SK-N-SH treated with all-trans-retinoic acid at 6 μM for 48 hours (cell line): ENCODE measurements around the gene MAPK6.

Experiments used
- ATAC-seq: fragments of 200-7000 bp; cut with Tn5 transposase; 3 replicates; pipeline ENCODE4 v1.9.1; 2020; ENCODE audit warnings: mild to moderate bottlenecking, moderate library complexity
- ARNTL ChIP-seq: fragments of 450-650 bp; formaldehyde crosslinking; IDR thresholded peaks from 2 replicates; pipeline ENCODE4 v1.5.0; 2020; ENCODE audit warnings: low read depth, mild to moderate bottlenecking, moderate library complexity, borderline replicate concordance
- BACH2 ChIP-seq: fragments of 250-450 bp; sonication (Bioruptor Pico); IDR thresholded peaks from 2 replicates; pipeline ENCODE4 v1.9.0; 2021; ENCODE audit warnings: mild to moderate bottlenecking, borderline replicate concordance
- CREB5 ChIP-seq: fragments of 250-450 bp; sonication (Bioruptor Pico); IDR thresholded peaks from 2 replicates; pipeline ENCODE4 v1.5.1; 2020; ENCODE audit warnings: low read depth, mild to moderate bottlenecking, moderate library complexity
- CSDC2 ChIP-seq: fragments of 250-450 bp; sonication (Bioruptor Pico); IDR thresholded peaks from 2 replicates; pipeline ENCODE4 v1.5.0; 2020; ENCODE audit warnings: mild to moderate bottlenecking, moderate library complexity
- ESRRG ChIP-seq: fragments of 250-450 bp; sonication (Bioruptor Pico); IDR thresholded peaks from 2 replicates; pipeline ENCODE4 v1.6.1; 2021; ENCODE audit warnings: mild to moderate bottlenecking
- GLIS3 ChIP-seq: fragments of 250-450 bp; sonication (Bioruptor Pico); IDR thresholded peaks from 2 replicates; pipeline ENCODE4 v1.5.0; 2020; ENCODE audit warnings: mild to moderate bottlenecking, moderate library complexity
- ISL1 ChIP-seq: fragments of 250-450 bp; sonication (Bioruptor Pico); IDR thresholded peaks from 2 replicates; pipeline ENCODE4 v2.1.2; 2022; ENCODE audit warnings: mild to moderate bottlenecking, moderate library complexity
- OSR1 ChIP-seq: fragments of 250-450 bp; sonication (Bioruptor Pico); IDR thresholded peaks from 2 replicates; pipeline ENCODE4 v1.8.0; 2022; ENCODE audit warnings: moderate library complexity, mild to moderate bottlenecking, inconsistent platforms
- POU6F1 ChIP-seq: fragments of 250-450 bp; sonication (Bioruptor Pico); IDR thresholded peaks from 2 replicates; pipeline ENCODE4 v1.8.0; 2021; ENCODE audit warnings: low read depth, mild to moderate bottlenecking, moderate library complexity, borderline replicate concordance
- PPARA ChIP-seq: fragments of 250-450 bp; sonication (Bioruptor Pico); IDR thresholded peaks from 2 replicates; pipeline ENCODE4 v1.5.0; 2020; ENCODE audit warnings: mild to moderate bottlenecking, borderline replicate concordance
- RARB ChIP-seq: fragments of 250-450 bp; sonication (Bioruptor Pico); IDR thresholded peaks from 2 replicates; pipeline ENCODE4 v1.8.0; 2021; ENCODE audit warnings: mild to moderate bottlenecking, moderate library complexity
- SNAI2 ChIP-seq: fragments of 250-450 bp; sonication (Bioruptor Pico); IDR thresholded peaks from 2 replicates; pipeline ENCODE4 v1.5.0; 2020; ENCODE audit warnings: mild to moderate bottlenecking, moderate library complexity
- TCF4 ChIP-seq: fragments of 250-450 bp; sonication (Bioruptor Pico); IDR thresholded peaks from 2 replicates; pipeline ENCODE4 v1.8.0; 2021; ENCODE audit warnings: mild to moderate bottlenecking, moderate library complexity, borderline replicate concordance
- TOX ChIP-seq: fragments of 250-450 bp; sonication (Bioruptor Pico); IDR thresholded peaks from 2 replicates; pipeline ENCODE4 v1.8.0; 2021; ENCODE audit warnings: mild to moderate bottlenecking, moderate library complexity, borderline replicate concordance
- TSHZ2 ChIP-seq: fragments of 250-450 bp; sonication (Bioruptor Pico); IDR thresholded peaks from 2 replicates; pipeline ENCODE4 v1.5.0; 2020; ENCODE audit warnings: mild to moderate bottlenecking, moderate library complexity
- ZC3H10 ChIP-seq: fragments of 250-450 bp; sonication (Bioruptor Pico); IDR thresholded peaks from 2 replicates; pipeline ENCODE4 v1.5.1; 2021; ENCODE audit warnings: mild to moderate bottlenecking, moderate library complexity
- ZFP3 ChIP-seq: fragments of 250-450 bp; sonication (Bioruptor Pico); IDR thresholded peaks from 2 replicates; pipeline ENCODE4 v1.5.0; 2020; ENCODE audit warnings: mild to moderate bottlenecking, moderate library complexity
- ZFP30 ChIP-seq: fragments of 450-650 bp; formaldehyde crosslinking; IDR thresholded peaks from 2 replicates; pipeline ENCODE4 v1.5.0; 2022; ENCODE audit warnings: mild to moderate bottlenecking, moderate library complexity
- ZNF565 ChIP-seq: fragments of 450-650 bp; formaldehyde crosslinking; conservative IDR thresholded peaks from 2 replicates; pipeline ENCODE4 v1.5.0; 2020; ENCODE audit warnings: low read depth, mild to moderate bottlenecking, moderate library complexity
- ZNF70 ChIP-seq: fragments of 450-650 bp; formaldehyde crosslinking; IDR thresholded peaks from 2 replicates; pipeline ENCODE4 v1.5.0; 2020; ENCODE audit warnings: mild to moderate bottlenecking, moderate library complexity
- ZNF8 ChIP-seq: fragments of 450-650 bp; formaldehyde crosslinking; IDR thresholded peaks from 2 replicates; pipeline ENCODE4 v1.5.0; 2020; ENCODE audit warnings: mild to moderate bottlenecking, moderate library complexity
- TF ChIP-seq, protein P1 (sequence below): fragments of 250-450 bp; sonication (Bioruptor Pico); IDR thresholded peaks from 2 replicates; pipeline ENCODE4 v1.5.1; 2021; ENCODE audit warnings: mild to moderate bottlenecking, moderate library complexity

MAPK6 gene

GRCh38 chr15:52098323-52098722 is 79.3 kb downstream of the MAPK6 start:
- no peak for TF ChIP-seq SNAI2 (CRISPR knock-in tag)
- TF ChIP-seq ARNTL = no peak
- TF ChIP-seq RARB (CRISPR knock-in tag) = no peak
- no peak for TF ChIP-seq ZFP3 (CRISPR knock-in tag)
- TF ChIP-seq, protein P1, sequence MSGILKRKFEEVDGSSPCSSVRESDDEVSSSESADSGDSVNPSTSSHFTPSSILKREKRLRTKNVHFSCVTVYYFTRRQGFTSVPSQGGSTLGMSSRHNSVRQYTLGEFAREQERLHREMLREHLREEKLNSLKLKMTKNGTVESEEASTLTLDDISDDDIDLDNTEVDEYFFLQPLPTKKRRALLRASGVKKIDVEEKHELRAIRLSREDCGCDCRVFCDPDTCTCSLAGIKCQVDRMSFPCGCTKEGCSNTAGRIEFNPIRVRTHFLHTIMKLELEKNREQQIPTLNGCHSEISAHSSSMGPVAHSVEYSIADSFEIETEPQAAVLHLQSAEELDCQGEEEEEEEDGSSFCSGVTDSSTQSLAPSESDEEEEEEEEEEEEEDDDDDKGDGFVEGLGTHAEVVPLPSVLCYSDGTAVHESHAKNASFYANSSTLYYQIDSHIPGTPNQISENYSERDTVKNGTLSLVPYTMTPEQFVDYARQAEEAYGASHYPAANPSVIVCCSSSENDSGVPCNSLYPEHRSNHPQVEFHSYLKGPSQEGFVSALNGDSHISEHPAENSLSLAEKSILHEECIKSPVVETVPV = no peak
- TF ChIP-seq TSHZ2 (CRISPR knock-in tag) = no peak
- TF ChIP-seq ZNF70 (CRISPR knock-in tag) = no peak
- TF ChIP-seq ESRRG (CRISPR knock-in tag) = no peak
- TF ChIP-seq ZFP30 (CRISPR knock-in tag) = no peak
- TF ChIP-seq BACH2 (CRISPR knock-in tag) = no peak
- no peak for TF ChIP-seq ZNF565
- no peak for ATAC-seq

DNA sequence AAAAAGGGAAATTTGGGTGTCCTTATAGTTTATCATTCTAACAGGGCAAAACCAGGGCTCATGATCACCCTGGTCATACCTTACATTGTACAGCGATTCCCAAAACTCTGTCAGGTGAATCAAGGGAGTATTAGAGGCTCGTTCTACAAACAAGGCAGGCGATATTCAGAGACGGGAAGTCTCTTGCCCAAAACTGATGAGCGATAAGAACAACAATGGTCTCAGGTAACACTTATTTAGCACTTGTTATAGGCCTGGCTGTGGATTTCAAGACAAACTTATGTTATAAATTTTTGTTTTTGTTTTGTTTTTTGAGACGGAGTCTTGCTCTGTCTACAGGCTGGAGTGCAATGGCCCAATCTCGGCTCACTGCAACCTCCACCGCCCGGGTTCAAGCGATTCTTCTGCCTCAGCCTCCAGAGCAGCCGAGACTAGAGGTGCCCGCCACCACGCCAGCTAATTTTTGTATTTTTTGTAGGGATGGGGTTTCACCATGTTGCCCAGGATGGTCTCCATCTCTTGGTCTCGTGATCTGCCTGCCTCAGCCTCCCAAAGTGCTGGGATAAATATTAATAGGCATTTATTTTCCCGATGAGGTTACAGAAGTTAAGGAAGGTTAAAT is 80.7 kb downstream of the MAPK6 start:
- no peak for ATAC-seq

More for the DNA sequence above, 80.7 kb downstream of the MAPK6 start:
- TF ChIP-seq POU6F1 (no peak), ESRRG (CRISPR knock-in tag) (no peak), TSHZ2 (CRISPR knock-in tag) (no peak), RARB (CRISPR knock-in tag) (no peak), ISL1 (CRISPR knock-in tag) (no peak), ZFP30 (CRISPR knock-in tag) (no peak), TCF4 (CRISPR knock-in tag) (no peak), CREB5 (no peak), ZC3H10 (no peak), GLIS3 (no peak), OSR1 (CRISPR knock-in tag) (no peak), PPARA (CRISPR knock-in tag) (no peak), ZNF70 (CRISPR knock-in tag) (no peak), CSDC2 (CRISPR knock-in tag) (no peak), ZFP3 (CRISPR knock-in tag) (no peak), ZNF8 (CRISPR knock-in tag) (no peak), ZNF565 (no peak), SNAI2 (CRISPR knock-in tag) (no peak), TOX (CRISPR knock-in tag) (no peak)
- TF ChIP-seq, protein P1 = no peak
